NOMO-1 treated with DMSO at 0.1 percent for 48 hours (cell line): ENCODE data around the gene LIPF.

Source experiments
- DNase-seq: peaks from one replicate; lab custom pipeline; 2025; ENCODE audit not compliant: unreplicated experiment; lab: John Stamatoyannopoulos, UW

Gene LIPF

DNA sequence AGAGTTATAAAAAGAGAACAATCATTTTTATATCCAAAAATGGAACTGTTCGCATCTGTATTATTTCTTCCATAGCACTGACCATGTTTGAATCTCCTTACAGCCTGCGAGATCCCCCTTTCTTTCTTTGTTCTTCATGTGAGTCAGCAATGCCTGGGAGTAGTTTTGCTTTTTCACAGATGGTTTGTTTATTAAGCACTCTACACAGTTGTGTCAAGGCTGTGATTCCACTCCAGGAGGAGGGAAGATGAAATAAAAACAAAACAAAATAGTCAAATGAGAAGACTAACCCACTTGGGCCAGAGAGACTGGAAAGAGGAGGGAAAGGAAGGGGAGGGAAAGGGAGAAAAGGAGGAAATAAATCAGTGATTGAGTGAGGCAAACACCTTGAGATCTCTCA is 7.8 kb downstream of the LIPF start:
- DNase-seq: no peak

DNA sequence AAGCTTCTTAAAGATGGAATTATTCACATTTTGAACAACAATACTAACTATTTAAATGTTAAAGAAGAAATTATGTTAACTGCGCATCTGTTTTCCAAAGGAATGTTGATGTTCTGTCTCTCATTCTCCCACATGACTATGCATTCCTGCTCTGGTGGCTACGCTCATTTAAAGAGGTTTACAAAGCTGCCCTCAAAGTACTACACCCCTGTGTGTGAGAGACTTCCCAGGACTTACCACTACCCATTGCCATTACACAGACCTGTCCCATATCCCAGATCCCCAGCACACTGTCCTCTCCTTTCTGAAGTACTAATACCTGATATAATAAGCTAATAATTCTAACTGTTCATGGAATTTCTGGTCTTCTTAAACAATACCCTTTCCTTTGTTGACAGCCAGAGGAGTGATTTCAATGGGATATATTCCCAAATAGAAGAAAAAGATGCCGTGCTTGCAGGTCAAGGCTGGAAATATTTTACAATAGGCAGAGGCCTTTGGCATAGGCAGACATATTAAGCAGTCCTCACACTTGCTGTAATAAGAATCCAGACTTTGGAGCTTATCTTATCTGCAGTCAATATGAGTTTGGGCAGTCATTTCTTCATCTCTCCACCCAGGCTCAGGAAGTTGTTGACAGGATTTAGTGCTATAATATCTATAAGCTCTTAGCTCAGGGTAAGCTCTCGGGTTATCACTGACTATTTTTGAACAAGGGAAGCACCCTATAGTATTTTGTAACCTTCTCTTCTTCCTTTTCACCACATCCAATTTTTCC is 12.2 kb downstream of the LIPF start:
- DNase-seq: peak; percentile 18

DNA sequence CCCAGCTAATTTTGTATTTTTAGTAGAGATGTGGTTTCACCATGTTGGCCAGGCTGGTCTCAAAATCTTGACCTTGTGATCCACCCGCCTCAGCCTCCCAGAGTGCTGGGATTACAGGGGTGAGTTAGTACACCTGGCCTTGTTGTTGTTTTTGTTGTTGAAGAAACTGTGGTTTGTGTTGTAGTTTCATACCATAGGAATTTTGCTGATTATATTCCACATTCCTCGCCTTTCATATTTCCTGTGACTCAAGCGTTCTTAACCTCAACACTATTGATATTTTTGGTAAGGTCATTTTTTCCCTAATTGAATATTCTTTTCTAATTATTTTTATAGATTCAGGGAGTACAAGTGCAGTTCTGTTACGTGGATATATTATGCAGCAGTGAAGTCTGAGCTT is 16.7 kb downstream of the LIPF start:
- DNase-seq: no peak

DNA sequence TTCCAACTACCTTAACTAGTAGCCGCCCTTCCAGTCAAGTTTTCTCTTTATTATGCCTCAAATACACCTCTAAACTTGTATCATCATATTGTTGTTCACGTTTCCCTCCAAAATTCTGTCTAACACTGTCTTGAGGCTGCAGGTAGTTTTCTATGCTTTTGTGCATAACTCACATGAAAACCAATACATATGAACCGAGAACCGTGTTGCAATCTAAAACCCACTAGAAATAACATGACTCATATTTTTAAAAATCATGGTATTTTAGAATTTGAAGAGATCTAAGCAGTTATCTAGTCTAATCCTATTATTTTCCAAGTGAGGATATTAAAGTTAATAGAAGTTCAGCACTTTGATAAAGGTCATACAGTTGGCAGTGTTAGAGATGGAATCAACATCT is 18.2 kb downstream of the LIPF start:
- no peak for DNase-seq

DNA sequence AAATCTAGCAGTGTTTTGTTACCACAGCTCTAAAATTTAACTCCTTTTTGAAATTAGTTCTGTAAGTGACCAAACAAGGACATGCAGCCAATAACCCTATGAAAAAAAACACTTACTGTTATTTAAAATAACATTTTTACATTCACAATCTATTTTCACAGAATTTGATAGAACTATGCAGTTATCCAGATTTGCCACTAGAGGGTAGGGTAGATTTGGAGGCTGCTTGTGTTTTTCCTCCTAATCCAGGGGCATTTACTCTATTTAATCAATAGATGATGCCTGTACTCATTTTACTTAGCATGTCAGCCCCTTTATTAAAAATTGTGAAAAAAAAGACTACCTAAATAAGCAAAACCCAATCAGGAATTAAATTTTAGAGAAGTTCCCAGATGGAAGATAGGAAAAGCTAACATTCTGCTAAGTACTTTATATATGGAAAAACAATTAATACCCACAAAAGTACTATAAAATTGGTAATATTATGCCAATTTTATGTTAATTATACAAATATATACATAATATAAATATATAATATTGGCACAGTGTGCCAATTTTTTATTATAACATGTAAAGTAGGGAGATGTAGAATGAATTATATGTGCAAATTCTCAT is 23.7 kb downstream of the LIPF start:
- peak; percentile 36 for DNase-seq

DNA sequence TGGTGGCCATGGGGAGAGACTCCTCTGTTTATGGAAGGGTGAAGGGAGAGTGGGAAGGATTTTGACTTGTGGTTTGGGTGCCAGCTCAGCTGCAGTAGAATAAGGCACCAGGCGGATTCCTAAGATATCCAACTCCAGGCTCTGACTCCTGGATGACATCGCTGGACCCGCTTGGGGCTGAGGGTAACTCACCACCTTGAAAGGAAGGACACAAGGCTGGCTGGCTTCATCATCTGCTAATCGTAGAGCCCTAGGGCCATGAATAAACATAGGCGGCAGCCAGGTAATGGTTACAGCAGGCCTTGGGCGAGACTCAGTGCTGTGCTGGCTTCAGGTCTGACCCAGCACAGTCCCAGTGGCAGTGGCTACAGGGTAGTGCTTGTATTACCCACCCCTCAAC is 25.1 kb downstream of the LIPF start:
- no peak for DNase-seq

DNA sequence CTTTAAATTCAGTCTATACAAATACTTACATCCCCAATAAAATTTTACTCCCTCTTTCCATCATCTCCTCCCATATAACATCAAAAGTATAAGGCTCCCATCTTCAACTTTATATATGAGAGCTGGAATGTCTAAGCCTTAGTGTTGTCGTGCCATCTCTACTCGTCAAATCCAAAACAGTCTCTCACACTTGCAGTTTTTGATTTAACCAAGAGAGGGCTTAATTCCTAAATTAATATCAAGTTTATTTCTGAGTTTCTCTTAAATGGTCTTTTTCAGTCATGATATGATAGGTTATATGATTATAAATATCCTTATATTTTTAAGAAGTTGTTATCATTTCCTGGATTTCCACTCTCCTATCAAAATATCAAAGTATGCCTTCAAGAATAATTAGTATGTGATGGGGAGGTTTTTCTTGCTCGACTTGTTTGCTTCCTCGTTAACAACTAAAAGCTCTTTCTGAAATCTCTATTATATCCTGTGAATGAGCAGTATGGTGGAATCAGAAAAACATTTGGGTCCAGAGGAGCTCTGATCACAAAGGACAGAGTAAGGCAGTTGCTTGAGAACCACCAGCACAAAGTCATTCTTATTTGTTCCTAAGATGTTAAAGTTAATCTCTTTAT is 29.3 kb downstream of the LIPF start:
- no peak for DNase-seq

DNA sequence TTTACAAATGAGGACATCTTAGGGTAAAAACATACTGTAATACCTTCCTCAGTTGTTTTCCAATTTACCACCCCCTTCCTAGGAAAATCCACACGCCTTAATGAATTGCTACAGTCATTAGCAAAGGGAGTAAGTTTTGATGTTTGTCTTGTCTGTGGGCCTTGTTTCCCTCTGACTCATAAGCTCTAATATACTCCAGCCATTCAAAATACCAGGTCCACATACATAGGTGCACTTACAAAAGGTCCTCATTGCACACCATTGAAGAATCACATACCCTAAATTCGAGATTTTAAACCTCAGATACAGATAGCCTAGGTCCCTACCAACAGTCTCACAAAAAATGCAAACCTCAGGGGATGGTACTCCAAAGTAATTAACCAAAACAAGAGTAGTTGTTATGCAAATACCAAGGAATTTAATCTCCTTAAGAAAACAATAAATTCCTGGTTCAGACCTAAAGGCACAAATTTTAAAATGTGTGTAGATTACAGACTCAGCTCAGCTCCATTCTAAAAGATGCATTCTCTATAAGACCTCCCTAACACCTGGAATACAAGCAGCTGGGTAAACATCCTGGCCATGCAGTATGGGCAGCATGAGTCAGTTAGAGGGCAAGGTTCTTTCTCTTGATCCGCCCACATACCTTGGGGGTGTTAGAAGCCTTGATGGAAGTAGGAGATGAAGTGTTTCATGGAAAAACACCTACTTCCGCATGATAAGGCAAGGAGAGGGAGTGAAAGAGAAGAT is 38.8 kb downstream of the LIPF start:
- no peak for DNase-seq

DNA sequence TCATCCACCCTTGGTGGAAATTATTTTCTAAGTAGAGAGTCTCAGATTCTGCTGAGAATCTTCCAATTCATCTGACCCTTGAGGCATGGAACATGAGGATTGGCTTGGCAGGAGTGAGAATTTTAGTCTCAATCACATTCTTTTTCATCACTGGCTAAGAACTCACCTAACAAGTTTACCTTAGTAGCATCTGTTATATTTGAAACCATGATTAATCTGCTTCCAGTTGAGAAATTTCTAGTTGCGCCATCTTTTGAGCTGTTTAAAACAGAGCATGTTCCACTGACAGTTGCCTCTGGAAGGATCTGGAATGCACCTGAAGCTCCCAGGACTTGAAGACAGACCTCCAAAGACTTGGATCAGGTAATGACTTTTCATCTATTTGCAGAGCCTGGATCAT is 41.7 kb downstream of the LIPF start, which contains the start of gene LIPK:
TSS of gene LIPK (plus strand) at position 292 of the 400 bp plus-strand sequence. CDS start 18,295 bp downstream, outside the sequence.
- no peak for DNase-seq

DNA sequence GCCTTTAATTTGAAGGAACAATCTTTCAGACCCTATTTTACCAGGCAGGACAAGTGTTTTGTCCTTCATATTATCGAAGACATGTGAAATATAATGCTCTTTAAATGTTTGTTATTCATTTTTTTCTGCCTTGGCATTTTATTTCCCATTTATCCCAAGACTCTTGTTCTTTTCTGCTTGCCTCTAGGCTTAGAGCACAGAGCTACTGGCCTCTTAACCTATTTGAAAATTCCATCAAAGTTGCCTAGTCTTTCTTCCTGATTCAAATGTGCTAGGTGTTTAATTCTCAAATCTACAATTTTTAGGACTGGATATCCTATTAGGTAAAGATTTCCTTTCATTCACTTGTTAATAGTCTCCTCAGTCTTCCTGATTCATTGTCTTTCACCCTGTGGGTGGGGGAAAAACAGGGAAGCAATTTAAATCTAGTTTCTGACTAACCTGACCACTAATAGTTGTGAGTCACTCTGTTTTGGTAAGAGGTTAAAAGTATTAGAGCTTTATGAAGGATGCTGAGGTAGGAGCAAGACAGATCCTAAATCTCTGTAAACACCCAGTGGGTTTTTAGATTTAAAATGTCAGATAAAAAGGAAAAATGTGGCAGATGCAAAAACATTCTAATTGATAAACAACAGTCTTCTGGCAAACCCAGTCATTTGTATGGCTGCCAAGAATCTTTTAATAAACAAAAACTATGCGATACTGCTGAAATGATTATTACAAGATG is 43.4 kb downstream of the LIPF start:
- peak; percentile 87 for DNase-seq

DNA sequence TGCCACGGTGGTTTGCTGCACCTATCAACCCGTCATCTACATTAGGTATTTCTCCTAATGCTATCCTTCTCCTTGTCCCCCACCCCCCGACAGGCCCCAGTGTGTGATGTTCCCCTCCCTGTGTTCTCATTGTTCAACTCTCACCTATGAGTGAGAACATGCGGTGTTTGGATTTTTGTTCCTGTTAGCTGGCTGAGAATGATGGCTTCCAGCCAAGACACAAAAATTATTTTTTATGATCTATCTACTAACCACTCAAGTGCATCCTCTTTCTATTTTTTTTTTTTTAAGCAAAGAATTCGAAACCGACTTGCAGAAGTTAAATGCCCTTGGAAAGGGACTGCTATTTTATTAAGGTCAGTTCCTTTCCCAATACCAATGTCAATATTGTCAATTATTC is 45.1 kb downstream of the LIPF start:
- peak; percentile 79 for DNase-seq

DNA sequence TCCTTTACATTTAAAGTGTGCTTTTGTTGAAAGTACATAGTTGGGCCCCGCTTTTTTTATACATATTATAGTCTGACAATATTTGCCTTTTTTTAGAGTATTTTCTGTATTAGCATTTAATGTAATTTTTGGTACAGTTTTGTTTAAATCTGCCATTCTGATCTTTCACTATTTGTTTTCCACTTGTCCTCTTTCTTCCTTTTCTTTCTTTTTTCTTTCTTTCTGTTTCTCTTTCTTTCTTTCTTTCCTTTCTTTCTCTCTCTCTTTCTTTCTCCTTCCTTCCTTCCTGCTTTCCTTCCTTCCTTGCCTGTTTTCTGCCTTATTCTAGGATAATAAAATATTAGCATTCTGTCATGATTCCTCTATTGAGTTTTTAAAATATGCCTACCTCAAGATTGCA is 51.3 kb downstream of the LIPF start:
- DNase-seq: no peak

DNA sequence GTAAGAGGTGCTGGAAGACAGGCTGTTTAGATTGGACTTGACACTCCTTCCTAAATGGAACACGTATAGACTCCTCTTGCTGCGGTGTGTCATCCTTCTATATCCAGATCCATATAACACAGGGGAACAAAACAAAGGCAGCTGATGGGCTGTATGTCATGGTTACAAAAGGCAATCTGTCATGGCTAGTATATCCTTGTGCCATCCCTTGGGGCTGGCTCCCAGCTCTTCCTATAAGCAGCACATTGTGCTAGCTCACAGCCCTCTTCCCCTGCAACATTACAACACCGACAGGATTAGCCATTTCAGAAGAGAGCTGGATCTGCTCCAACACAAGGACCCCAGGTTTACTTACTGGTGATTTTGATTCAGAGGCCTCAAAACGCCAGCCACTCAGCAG is 57.1 kb downstream of the LIPF start:
- DNase-seq: no peak

DNA sequence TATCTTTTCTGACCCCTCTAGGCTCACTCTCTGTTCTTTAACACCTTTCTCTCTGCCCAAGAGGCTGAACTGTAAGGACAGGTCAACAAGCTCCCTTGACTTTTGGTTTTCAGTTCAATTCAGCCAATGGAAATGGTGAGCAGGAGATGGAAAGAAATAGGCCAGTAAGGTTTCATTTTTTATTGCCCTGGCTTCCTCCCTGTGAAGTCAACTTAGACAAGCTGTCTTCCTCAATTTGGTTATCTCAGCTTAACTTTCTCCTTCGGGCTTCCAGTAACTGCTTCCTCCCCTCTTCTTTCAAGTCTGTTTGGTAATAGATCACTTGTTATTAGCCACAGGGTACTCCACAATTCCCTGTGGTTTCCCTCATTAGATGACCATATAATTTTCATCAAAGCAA is 61.6 kb downstream of the LIPF start:
- DNase-seq: peak; percentile 64

DNA sequence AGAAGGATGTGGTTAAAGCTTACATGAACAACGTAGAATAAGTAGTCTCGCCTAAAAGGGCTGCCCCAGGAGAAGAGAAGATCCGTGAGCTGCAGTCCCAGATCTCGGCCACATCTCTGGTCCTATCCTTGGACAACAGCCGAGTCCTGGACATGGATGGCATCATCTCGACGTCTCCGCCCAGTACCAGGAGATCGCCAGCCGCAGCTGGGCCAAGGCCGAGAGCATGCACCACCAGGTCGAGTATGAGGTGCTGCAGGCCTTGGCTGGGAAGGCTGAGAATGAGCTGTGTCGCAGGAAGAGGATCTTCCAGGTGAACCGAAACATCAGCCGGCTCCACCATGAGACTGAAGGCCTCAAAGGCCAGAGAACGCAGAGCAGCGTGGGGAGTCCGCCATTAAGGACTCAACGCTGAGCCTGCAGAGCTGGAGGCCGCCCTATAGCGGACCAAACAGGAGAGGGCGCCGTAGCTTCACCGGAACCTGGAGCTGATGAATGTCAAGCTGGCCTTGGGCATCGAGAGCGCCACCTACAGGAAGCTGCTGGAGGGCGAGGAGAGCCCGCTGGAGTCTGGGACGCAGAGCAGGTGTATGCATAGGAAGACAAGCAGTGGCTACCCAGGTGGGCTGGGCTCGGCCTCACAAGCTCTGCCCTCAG is 64.0 kb downstream of the LIPF start:
- peak; percentile 45 for DNase-seq
